Testis (tissue), 3 donors: ENCODE data around the gene SLC18B1. TPM values are rescaled to one million over a fixed set of nuclear protein-coding genes. Genes with fewer than 3 reads are reported as not detected.

ENCODE experiments used
- DNase-seq: peaks from one replicate; pipeline ENCODE4 v3.0.0-alpha.2; 2019
- H3K27ac ChIP-seq, 2 donors: fragments of 200-600 bp; sonication (generic); one replicate each; pipeline ENCODE4 v1.5.1; 2019
- H3K27me3 ChIP-seq: fragments of 200-600 bp; sonication (generic); one replicate; pipeline ENCODE4 v1.5.1; 2019
- H3K36me3 ChIP-seq: fragments of 200-600 bp; sonication (generic); one replicate; pipeline ENCODE4 v1.5.1; 2017; ENCODE audit warnings: low read depth; ENCODE audit errors: missing control alignments
- H3K4me1 ChIP-seq: fragments of 200-600 bp; sonication (generic); one replicate; pipeline ENCODE4 v1.5.1; 2019
- H3K4me3 ChIP-seq, 2 donors: fragments of 200-600 bp; sonication (generic); one replicate each; pipeline ENCODE4 v1.5.1; 2017 to 2019
- H3K9me3 ChIP-seq: fragments of 200-600 bp; sonication (generic); one replicate; pipeline ENCODE4 v1.5.1; 2017
- CTCF ChIP-seq, 3 experiments: fragments of 450-650 bp in 2 of 3; fragments of 200-600 bp in 1 of 3; sonication (generic) in 1 of 3; IDR thresholded peaks; one replicate each; pipeline ENCODE4 v1.5.1; 2016 to 2019; ENCODE audit warnings: antibody characterized with exemption in 3 of 3, mild to moderate bottlenecking in 2 of 3, moderate library complexity in 1 of 3
- POLR2A ChIP-seq: fragments of 450-650 bp; IDR thresholded peaks from one replicate; pipeline ENCODE4 v1.6.1; 2017; ENCODE audit warnings: antibody characterized with exemption, mild to moderate bottlenecking, moderate library complexity
- whole genome bisulfite sequencing, 2 donors: methylation state at CpG; one replicate each; pipeline ENCODE4 v1.1.5; 2018; 5-methylcytosine and 5-hydroxymethylcytosine counted together
- intact Hi-C: fragments of 100-400 bp; cut with DNase I; formaldehyde crosslinking; loops from one replicate; pipeline ENCODE4 v1.15.1; 2023; ENCODE audit warnings: low total_unique reads
- polyA plus RNA-seq: library from polyadenylated mRNA; stranded (reverse); fragments of 350-450 nt; fragmentation: Illumina TruSeq; extraction: RNeasy Lipid Tissue Mini Kit (QIAGEN cat#74804); gene quantifications from one replicate; pipeline ENCODE4 v1.2.3, GENCODE V29; 2014; ENCODE audit warnings: low read depth, low replicate concordance; ENCODE audit not compliant: insufficient read depth
- total RNA-seq, 2 donors: library from RNA; depleted of rRNA; stranded (reverse); fragments of >200 nt; gene quantifications; one replicate each; pipeline ENCODE4 v1.2.3, GENCODE V29; 2016

The SLC18B1 gene
- total and polyA plus RNA-seq, 3 donors from 2014 or later, result 2.4 to 7.5 (median 3.6) TPM

GRCh38 chr6:132800656-132801055 lies 2.2 kb upstream of the SLC18B1 start:
- Histone ChIP-seq H3K9me3 (no peaks in the 10 kb centered on the region), H3K4me1 (no peaks in the 10 kb centered on the region), H3K27ac (no peak overlapping the region), H3K4me3 (no peak overlapping the region), H3K36me3 (no peaks in the 10 kb centered on the region), H3K27me3 (no peaks in the 10 kb centered on the region)
- 88 to 95% methylated on average over 1 of the region's 1 CpG for WGBS, 2 donors
- TF ChIP-seq POLR2A (no peak), CTCF (IDR thresholded peaks at IDR 0.05) (no peak)
- no peak for DNase-seq
- intact Hi-C loops, result no loop called here

- H3K27me3 ChIP-seq, result no peaks in the 10 kb centered on the region
- TF ChIP-seq CTCF (IDR thresholded peaks at IDR 0.05) (peak; percentile 19 to 64 (median 38)), POLR2A (no peak)
- H3K4me1 ChIP-seq, result no peaks in the 10 kb centered on the region
- H3K36me3 ChIP-seq, result no peaks in the 10 kb centered on the region
- intact Hi-C loops, result no loop called here
- no peaks in the 10 kb centered on the region for H3K9me3 ChIP-seq
- H3K27ac ChIP-seq, result peak overlapping the region; percentile 61 to 83
- H3K4me3 ChIP-seq, result peak overlapping the region; percentile 68 to 87
- WGBS, 2 donors, result 9 to 13% methylated on average over 15 of the region's 15 CpGs
- DNase-seq, result peak; percentile 84
Observed at GRCh38 chr6:132798869-132799538, 567 bp upstream of the SLC18B1 start.

- H3K27me3 ChIP-seq, result no peaks in the 10 kb centered on the region
- no peak for TF ChIP-seq CTCF (IDR thresholded peaks at IDR 0.05)
- TF ChIP-seq POLR2A, result no peak
- no peak overlapping the region for H3K4me3 ChIP-seq
- no peaks in the 10 kb centered on the region for H3K36me3 ChIP-seq
- no peaks in the 10 kb centered on the region for H3K9me3 ChIP-seq
- H3K4me1 ChIP-seq, result no peaks in the 10 kb centered on the region
- whole genome bisulfite sequencing, 2 donors, result 38 to 58% methylated on average over 2 of the region's 2 CpGs
- DNase-seq, result no peak
- intact Hi-C loops, result no loop called here
- no peak overlapping the region for H3K27ac ChIP-seq
Observed at GRCh38 chr6:132795461-132795860, 3.0 kb downstream of the SLC18B1 start.

GRCh38 chr6:132792510-132792909 lies 5.9 kb downstream of the SLC18B1 start:
- no peaks in the 10 kb centered on the region for H3K27me3 ChIP-seq
- H3K4me1 ChIP-seq, result no peaks in the 10 kb centered on the region
- H3K9me3 ChIP-seq, result no peaks in the 10 kb centered on the region
- no peak for DNase-seq
- no peaks in the 10 kb centered on the region for H3K36me3 ChIP-seq
- intact Hi-C loops, result no loop called here
- H3K4me3 ChIP-seq, result no peak overlapping the region
- WGBS, 2 donors, result 83 to 86% methylated on average over 5 of the region's 5 CpGs
- TF ChIP-seq CTCF (IDR thresholded peaks at IDR 0.05), result no peak
- no peak for TF ChIP-seq POLR2A
- H3K27ac ChIP-seq, result no peak overlapping the region

- DNase-seq, result no peak
- Histone ChIP-seq H3K27me3 (no peaks in the 10 kb centered on the region), H3K4me3 (no peak overlapping the region), H3K9me3 (no peaks in the 10 kb centered on the region), H3K27ac (no peak overlapping the region), H3K4me1 (no peaks in the 10 kb centered on the region), H3K36me3 (no peaks in the 10 kb centered on the region)
- TF ChIP-seq POLR2A, result no peak
- intact Hi-C loops, result no loop called here
Observed at GRCh38 chr6:132790450-132790849, 8.0 kb downstream of the SLC18B1 start.
